Fibroblast of lung (primary cell): ENCODE measurements around the gene NRG2.

Experiments
- CTCF ChIP-seq, 2 donors: IDR thresholded peaks in 1 of 2; conservative IDR thresholded peaks in 1 of 2; 1 replicate in 1 of 2; 2 replicates in 1 of 2; pipeline ENCODE4 v1.5.1; 2011 to 2012; ENCODE audit warnings: low read length in 2 of 2, control low read depth in 1 of 2, inconsistent platforms in 1 of 2, low read depth in 1 of 2, mild to moderate bottlenecking in 1 of 2
- EZH2 ChIP-seq: IDR thresholded peaks from 2 replicates; pipeline ENCODE4 v1.5.1; 2012; ENCODE audit warnings: low read length, control low read depth, mild to moderate bottlenecking; ENCODE audit errors: missing control alignments

GRCh38 chr5:139958432-139959148 is 84.5 kb downstream of the NRG2 start:
- TF ChIP-seq CTCF (conservative IDR thresholded peaks at IDR 0.05 in 1 of 2, IDR thresholded peaks at IDR 0.05 in 1 of 2; ENCODE audit: low read depth in 1 of 2, low read length in 2 of 2) (no peak), EZH2 (no peak)
